Cerebellar cortex (tissue), 1 donor: ENCODE results near the gene SUDS3.
"Not testable (repeated sequence)": the region's sequence is repeated elsewhere in the genome, so short reads cannot be mapped to it uniquely, and the experiment has no call there.

Source experiments
- DNase-seq: peaks from one replicate; pipeline ENCODE4 v3.0.0-alpha.2; 2015; ENCODE audit warnings: low spot score

SUDS3 gene

GRCh38 chr12:118397708-118398440 lies 21.5 kb downstream of the SUDS3 start:
- no peak for DNase-seq

DNA sequence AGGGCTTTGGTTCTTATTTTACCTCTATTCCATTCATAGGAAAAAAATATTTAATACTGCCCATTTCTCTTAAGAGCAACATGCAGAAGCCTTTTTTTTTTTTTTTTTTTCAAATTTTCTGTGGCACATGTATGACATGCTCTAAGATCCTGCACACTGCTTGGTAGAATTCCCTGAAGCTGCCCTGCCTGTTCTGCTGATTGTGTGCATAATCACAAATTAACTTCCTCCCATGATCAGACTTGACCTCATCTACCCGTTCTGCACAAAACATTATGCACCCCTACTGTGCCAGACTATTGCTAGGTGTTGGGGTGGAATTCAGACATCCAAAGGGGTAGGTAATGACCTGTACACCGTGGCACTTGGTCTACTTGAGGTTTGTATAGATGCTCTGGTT lies 22.2 kb downstream of the SUDS3 start:
- DNase-seq, result no peak

DNA sequence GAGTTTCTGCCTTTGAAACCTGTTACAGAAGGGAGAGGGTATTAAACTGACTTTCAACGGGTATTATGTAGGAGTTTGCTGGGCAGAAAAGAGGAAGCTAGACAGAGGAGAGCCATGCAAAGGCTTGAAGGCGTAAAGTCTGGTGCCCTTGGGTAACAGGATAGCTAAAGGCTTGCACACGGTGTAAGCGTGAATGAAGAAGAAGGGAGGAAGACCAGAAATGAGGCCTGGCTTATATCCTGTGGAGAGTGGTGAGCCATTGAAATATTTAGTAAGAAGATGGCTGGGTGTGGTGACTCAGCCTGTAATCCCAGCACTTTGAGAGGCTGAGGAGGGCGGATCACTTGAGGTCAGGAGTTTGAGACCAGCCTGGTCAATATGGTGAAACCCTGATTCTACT lies 22.6 kb downstream of the SUDS3 start:
- DNase-seq, result no peak

- DNase-seq, result no peak
Measured at GRCh38 chr12:118402251-118402650, 25.9 kb downstream of the SUDS3 start.

- peak; percentile 72 for DNase-seq
Measured at GRCh38 chr12:118404876-118405521, 28.6 kb downstream of the SUDS3 start.

- DNase-seq, result not testable (repeated sequence)
Measured at GRCh38 chr12:118408241-118408640, 31.9 kb downstream of the SUDS3 start.

- DNase-seq, result no peak
Measured at GRCh38 chr12:118409834-118410233, 33.5 kb downstream of the SUDS3 start.

- DNase-seq, result no peak
Measured at GRCh38 chr12:118417942-118418341, 41.6 kb downstream of the SUDS3 start.

- DNase-seq, result no peak
Measured at GRCh38 chr12:118418385-118419057, 42.2 kb downstream of the SUDS3 start.

DNA sequence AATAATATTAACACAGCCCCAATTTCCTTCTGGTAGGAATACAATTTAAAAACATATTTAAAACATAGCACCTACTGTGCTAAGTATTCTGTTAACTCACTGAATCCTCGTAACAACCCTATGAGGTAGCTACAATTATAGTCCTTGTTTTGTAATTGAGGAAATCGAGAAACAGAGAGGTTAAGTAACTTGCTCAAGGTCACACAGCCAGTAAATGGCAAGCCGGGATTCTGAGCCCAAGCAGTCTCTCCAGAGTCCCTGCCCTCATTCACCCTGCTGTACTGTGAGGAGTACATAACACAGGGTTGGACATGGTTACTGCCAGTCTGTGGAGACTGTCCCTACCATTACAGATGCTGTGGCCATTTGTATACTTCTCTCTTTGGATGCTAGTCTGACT lies 44.3 kb downstream of the SUDS3 start:
- DNase-seq, result no peak

DNA sequence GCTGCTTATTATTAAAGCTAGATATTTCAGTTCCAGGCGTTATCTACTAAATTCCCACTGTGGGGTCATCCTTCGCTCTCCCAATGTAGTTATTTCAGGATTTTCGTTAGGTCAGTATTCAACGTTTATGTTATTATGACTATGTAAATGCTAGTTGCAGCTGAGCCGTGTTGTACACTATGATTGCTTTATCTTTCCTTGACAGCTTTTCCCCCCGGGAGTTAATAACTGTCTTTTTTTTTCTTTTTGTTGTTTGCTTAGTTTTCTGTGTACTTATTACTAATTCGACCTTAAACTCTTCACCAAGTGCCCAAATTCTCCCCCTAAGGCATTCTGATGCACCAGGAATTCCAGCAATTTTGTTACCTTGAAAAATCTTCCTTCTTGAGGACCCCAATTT lies 48.5 kb downstream of the SUDS3 start:
- DNase-seq, result no peak

GRCh38 chr12:118425364-118425763 lies 49.0 kb downstream of the SUDS3 start:
- no peak for DNase-seq

GRCh38 chr12:118427819-118428218 lies 51.5 kb downstream of the SUDS3 start:
- no peak for DNase-seq

- DNase-seq, result no peak
Measured at GRCh38 chr12:118428643-118429042, 52.3 kb downstream of the SUDS3 start.

GRCh38 chr12:118429688-118430383 lies 53.5 kb downstream of the SUDS3 start:
- no peak for DNase-seq

- DNase-seq, result no peak
Measured at GRCh38 chr12:118430516-118430915, 54.2 kb downstream of the SUDS3 start.

- DNase-seq, result no peak
Measured at GRCh38 chr12:118432812-118433545, 56.6 kb downstream of the SUDS3 start.

DNA sequence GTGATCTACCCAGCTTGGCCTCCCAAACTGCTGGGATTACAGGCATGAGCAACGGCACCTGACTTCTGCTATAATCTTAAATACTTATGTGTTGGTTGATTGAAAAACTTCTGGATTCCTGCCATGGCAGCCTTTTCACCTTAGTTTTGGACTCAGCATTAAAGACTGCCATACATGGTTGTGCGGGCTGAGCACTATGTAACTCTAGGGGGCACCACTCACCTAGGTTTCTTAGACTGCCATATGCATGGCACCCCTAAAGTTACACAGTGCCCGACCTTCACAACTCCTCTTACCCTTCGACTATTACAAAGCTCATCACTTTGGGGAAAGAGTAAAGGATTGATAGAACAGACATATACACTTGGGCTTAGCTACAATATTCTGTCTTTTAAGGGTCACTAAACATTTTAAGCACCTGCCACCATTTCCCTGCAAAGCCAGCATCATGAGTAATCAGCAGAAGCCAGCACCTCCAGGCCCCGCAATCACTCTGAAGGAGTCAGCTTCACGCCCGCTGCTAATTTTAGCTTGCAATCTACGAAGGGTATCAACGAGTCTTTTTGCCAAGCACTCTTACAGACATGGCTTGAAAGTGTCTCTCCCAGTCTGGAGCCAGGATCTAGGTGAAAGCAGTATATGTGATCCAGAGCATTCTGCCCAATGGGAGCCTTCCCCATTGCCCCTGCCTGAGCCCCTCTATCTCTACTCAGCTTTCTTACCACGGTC lies 59.8 kb downstream of the SUDS3 start:
- DNase-seq, result peak; percentile 10

- no peak for DNase-seq
Measured at GRCh38 chr12:118436986-118437385, 60.6 kb downstream of the SUDS3 start.

DNA sequence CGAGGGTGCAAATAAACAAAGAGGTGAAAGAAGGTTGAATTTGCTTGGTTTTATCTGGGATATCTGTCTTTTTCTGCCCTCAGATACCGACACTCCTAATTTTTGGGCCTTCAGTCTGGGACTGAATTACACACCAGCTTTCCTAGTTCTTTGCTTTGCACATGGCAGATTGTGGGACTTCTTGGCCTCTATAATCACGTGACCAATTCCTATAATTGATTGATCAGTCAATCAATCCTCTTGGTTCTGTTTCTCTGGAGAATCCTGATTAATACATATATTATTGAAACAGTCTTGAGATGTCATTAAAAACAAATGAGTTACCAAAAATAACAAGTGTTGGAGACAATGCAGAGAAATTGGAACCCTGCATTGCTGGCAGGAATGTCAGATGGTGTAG lies 62.7 kb downstream of the SUDS3 start:
- no peak for DNase-seq

- peak; percentile 2 for DNase-seq
Measured at GRCh38 chr12:118446247-118446646, 69.9 kb downstream of the SUDS3 start.
